Measurements from ENCODE around the gene ITGB2. TPM values are rescaled to one million over a fixed set of nuclear protein-coding genes. Genes with fewer than 3 reads are reported as not detected.
"Not testable (repeated sequence)": the region's sequence is repeated elsewhere in the genome, so short reads cannot be mapped to it uniquely, and the experiment has no call there.

Gene ITGB2
- total RNA-seq, 2 experiments from 2014 or later: 439 to 500 TPM

DNA sequence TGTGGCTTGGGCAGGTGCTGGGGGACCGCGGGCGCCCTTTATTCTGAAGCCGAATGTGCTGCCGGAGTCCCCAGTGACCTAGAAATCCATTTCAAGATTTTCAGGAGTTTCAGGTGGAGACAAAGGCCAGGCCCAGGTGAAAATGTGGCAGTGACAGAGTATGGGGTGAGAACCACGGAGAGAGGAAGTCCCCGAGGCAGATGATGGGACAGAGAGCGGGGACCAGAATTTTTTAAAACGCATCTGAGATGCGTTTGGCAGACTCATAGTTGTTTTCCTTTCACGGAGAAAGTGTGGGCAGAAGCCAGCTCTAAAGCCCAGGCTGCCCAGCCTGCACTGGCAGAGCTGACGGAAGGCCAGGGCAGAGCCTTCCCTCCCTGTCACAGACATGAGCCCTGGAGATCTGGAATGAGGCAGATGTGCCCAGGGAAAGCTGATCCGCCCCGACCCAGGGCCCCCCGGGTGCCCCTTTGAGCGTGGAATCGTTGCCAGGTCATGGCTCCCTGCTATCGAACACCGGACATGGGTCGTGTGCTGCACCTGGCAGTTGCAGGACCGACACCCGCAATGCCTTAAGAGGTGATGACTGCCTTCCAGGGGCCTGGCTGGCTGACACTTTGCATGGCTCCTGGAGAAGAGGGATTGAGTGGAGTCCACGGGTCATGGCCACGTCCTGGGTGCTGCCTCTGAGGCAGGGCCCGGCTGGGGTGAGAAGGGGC is 12.7 kb upstream of the ITGB2 start:
- DNase-seq: no peak
- ChIA-PET POLR2A (no interaction called here), CTCF (interaction anchor here (0.8 to 2.0 kb wide), 8 partner anchors 8 to 41 kb away, joined by 3 to 6 read pairs (median 4); no protein-coding TSS in a partner anchor)
- peaks cover 8% of the 10 kb centered on the region for H3K36me3 Mint-ChIP-seq (ENCODE audit: low read depth)
- no peaks in the 10 kb centered on the region for H3K27me3 Mint-ChIP-seq
- H3K9me3 Mint-ChIP-seq: no peaks in the 10 kb centered on the region
- H3K27ac Mint-ChIP-seq: no peak overlapping the region
- H3K4me1 Mint-ChIP-seq: peaks cover 36% of the 10 kb centered on the region
- peak overlapping the region; percentile 38 for H3K4me3 Mint-ChIP-seq

DNA sequence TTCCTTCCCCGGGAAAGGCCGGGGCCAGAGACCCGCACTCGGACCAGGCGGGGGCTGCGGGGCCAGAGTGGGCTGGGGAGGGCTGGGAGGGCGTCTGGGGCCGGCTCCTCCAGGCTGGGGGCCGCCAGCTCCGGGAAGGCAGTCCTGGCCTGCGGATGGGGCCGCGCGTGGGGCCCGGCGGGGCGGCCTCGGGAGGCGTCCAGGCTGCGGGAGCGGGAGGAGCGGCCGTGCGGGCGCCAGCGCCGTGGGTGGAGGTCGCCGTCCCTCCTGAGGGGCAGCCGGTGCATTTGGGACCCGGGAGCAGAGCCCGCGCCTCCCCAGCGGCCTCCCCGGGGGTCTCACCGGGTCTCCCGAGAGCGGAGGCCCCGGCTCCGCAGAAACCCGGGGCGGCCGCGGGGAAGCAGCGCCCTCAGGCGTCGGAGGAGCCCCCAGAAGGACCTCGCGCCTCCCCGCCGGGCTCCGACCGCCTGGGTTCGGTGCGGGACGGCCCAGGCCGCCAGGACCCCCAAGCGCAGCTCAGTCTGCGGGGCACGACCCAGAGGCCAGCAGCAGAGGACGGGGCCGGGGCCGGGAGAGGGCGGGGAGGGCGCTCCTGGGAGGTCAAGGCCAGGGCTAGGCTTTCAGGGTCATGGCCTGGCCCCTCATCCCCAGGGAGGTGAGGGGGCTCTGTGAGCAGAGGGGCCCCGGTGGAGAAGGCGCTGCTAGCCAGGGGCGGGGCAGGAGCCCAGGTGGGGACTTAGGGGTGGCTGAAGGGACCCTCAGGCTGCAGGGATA is 11.9 kb upstream of the ITGB2 start:
- DNase-seq: peak; percentile 69

DNA sequence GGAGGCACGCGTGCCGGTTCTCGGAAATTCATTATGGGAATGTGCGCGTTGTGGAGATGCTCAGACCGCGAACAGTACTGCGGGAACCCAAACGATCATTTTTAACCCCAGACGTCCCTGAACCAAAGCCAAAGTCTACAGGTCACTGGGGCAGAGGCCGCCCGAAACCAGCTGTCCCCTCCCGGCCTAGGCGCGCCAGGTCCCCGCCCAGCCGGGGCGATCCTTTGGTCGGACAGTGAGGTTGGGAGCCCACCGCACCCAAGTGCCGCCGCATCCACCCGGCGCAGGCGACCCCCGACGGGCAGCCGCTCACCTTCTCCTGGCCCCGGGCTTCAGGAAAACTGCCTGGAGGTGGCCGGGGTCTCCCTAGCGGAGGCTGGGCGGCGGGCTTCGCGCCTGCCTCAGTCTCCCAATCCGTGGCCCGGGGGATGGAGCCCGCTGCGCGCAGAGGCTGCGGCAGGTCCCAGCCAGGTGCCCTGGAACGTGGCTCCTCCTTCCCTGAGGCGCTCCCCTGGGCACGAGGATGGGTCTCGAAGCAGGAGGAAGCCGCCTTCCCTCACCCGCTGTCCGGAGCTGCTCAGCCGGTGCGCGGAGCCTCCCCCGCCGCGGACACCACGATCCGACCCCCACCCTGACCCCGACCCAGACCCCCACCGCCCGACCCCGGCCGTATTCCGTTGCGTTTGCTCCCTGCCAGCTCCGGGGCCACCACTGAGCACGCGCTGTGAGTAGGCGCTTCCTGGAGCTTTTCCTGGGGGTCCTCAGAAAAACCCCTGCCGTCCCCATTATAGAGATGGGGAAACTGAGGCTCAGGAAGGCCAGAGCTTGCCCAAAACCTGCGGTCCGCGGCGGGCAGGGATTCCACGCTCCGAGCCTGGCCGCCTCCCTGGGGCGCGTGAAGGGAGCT is 11.1 kb upstream of the ITGB2 start:
- POLR2A ChIA-PET: interaction anchor here (1.0 kb wide), 1 partner anchor 12 kb away, joined by 4 read pairs; the partner anchor contains the start of gene ITGB2
- no peak for DNase-seq
- peak overlapping the region; percentile 79 for H3K4me3 Mint-ChIP-seq
- H3K4me1 Mint-ChIP-seq: peaks cover 51% of the 10 kb centered on the region
- H3K27ac Mint-ChIP-seq: peak overlapping the region; percentile 87
- H3K36me3 Mint-ChIP-seq (ENCODE audit: low read depth): peaks cover 8% of the 10 kb centered on the region
- no peaks in the 10 kb centered on the region for H3K27me3 Mint-ChIP-seq
- CTCF ChIA-PET: interaction anchor here (0.7 to 1.4 kb wide), 12 partner anchors 9 to 361 kb away, joined by 3 to 5 read pairs (median 3); partner anchors contain the start of gene UBE2G2
- no peaks in the 10 kb centered on the region for H3K9me3 Mint-ChIP-seq

More for the DNA sequence above, 11.9 kb upstream of the ITGB2 start:
- peak overlapping the region; percentile 38 for H3K4me3 Mint-ChIP-seq
- no peaks in the 10 kb centered on the region for H3K9me3 Mint-ChIP-seq
- ChIA-PET CTCF (interaction anchor here (0.7 to 1.9 kb wide), 16 partner anchors 9 to 360 kb away, joined by 3 to 6 read pairs (median 4); partner anchors contain the start of gene UBE2G2), POLR2A (no interaction called here)
- H3K27ac Mint-ChIP-seq: no peak overlapping the region
- peaks cover 8% of the 10 kb centered on the region for H3K36me3 Mint-ChIP-seq (ENCODE audit: low read depth)
- H3K4me1 Mint-ChIP-seq: peaks cover 42% of the 10 kb centered on the region
- no peaks in the 10 kb centered on the region for H3K27me3 Mint-ChIP-seq

DNA sequence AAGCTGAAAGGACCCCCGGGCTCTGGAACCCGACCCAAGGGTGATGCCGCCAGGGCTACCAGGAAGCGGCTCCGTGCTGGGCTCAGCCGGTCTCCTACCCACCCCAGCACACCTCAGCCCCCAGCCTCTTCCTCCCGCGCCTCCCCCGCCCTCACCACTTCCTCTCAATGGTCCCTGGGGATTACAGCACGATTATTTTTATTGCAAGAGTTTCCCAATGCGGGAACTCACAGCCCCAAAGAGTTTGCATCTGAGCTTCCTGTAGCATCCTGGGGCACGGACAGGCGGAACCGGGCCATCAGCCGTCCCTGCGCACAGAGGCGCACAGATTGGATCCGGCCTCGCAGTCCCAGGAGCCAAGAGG is 10.4 kb upstream of the ITGB2 start:
- no peaks in the 10 kb centered on the region for H3K27me3 Mint-ChIP-seq
- peak overlapping the region; percentile 87 for H3K27ac Mint-ChIP-seq
- CTCF ChIA-PET: interaction anchor here (1.2 to 1.4 kb wide), 3 partner anchors 19 to 122 kb away, joined by 4 to 5 read pairs (median 4); no protein-coding TSS in a partner anchor
- peak overlapping the region; percentile 79 for H3K4me3 Mint-ChIP-seq
- peak; percentile 47 for DNase-seq
- H3K4me1 Mint-ChIP-seq: peaks cover 57% of the 10 kb centered on the region
- POLR2A ChIA-PET: interaction anchor here (1.0 kb wide), 1 partner anchor 11 kb away, joined by 4 read pairs; the partner anchor contains the start of gene ITGB2
- no peaks in the 10 kb centered on the region for H3K9me3 Mint-ChIP-seq
- H3K36me3 Mint-ChIP-seq (ENCODE audit: low read depth): peaks cover 8% of the 10 kb centered on the region

DNA sequence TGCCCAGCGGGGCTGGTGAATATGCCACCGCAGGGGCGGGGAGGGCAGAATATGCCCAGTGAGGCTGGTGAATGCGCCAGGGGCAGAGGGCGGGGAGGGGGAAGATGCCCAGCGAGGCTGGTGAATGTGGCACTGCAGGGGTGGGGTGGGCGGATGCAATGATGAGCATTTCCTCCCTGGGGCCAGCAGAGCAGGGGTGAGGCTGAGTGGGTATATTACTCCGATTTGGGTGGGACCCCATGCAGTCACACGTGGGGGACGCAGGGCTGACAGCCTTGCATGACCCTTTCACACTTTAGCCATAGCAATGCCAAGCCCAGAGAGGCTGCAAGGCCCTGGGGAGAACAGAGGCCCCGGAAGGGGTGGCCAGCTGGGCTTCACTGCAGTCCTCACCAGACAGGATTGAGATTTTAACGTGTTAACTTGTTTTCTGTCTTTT is 9.9 kb upstream of the ITGB2 start:
- POLR2A ChIA-PET: interaction anchor here (1.0 kb wide), 1 partner anchor 10 kb away, joined by 4 read pairs; the partner anchor contains the start of gene ITGB2
- Mint-ChIP-seq H3K4me3 (peak overlapping the region; percentile 79), H3K27ac (peak overlapping the region; percentile 87), H3K9me3 (no peaks in the 10 kb centered on the region), H3K27me3 (no peaks in the 10 kb centered on the region), H3K36me3 (ENCODE audit: low read depth) (peaks cover 8% of the 10 kb centered on the region), H3K4me1 (peaks cover 60% of the 10 kb centered on the region)
- DNase-seq: peak; percentile 65
- CTCF ChIA-PET: interaction anchor here (0.7 to 1.3 kb wide), 2 partner anchors 14 to 19 kb away, joined by 3 to 4 read pairs; no protein-coding TSS in a partner anchor

DNA sequence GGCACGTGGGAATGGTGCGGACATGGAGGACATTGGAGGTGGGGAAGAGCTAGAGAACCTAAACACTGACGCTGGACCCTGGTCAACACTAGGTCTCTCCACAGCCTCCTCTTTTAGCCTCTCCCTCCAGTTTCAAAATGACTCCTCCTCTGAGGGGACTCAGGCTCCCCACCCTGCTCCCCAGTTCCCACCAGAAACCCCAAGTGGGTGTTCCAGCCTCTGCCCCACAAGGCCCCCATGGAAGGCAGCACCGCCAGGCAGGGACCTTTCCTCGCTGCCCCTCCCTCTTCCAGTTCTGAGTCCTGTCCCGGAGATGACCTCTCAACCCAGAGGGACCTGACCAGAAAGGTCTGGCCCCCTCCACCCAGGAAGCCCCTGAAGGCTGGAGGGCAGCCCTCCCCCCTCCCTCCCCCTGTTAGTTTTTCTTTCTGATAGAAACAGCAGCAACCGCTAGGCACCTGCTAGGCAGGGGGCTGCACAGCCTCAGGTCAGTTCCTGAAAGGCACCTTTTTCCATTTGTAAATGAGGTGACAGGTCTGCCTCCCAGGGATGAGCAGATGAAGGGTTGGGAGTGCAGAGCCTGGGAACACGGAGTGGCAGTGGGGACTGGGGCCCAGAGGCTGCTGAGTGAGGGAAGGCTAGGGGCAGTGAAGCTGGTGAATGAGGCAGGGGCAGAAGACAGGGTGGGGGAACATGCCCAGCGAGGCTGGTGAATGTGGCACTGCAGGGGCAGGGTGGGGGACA is 9.3 kb upstream of the ITGB2 start:
- no peaks in the 10 kb centered on the region for H3K27me3 Mint-ChIP-seq
- ChIA-PET POLR2A (no interaction called here), CTCF (interaction anchor here (0.6 to 1.4 kb wide), 7 partner anchors 12 to 427 kb away, joined by 3 to 4 read pairs (median 3); no protein-coding TSS in a partner anchor)
- peaks cover 65% of the 10 kb centered on the region for H3K4me1 Mint-ChIP-seq
- H3K27ac Mint-ChIP-seq: peak overlapping the region; percentile 87
- H3K36me3 Mint-ChIP-seq (ENCODE audit: low read depth): peaks cover 8% of the 10 kb centered on the region
- H3K4me3 Mint-ChIP-seq: peak overlapping the region; percentile 79
- no peak for DNase-seq
- H3K9me3 Mint-ChIP-seq: no peaks in the 10 kb centered on the region

DNA sequence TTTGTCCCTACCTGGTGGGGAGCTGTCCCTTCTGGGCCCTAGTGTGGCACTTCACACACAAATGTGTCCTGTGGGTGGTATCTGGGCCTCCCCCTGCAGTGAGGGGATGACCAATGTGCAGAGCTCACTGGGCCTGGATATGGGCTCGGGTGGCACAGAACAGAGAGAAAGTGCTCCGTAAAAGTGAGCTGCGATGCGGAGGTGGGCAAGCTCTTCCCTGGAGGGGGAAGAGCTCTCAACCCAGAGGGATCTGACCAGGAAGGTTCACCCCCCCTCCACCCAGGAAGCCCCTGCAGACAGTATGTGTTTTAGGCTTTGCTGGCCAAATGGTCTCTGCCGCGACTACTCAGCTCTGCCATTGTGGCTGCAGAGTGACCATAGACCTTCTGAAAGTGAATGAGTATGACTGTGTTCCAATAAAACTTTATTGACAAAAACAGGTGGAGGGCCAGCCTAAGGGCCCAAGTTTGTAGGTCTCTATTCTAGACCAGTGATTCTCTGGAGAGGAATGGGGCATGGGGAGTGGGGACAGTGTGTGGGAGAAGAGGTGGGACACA is 8.6 kb upstream of the ITGB2 start:
- no peak for DNase-seq
- peak overlapping the region; percentile 81 for H3K27ac Mint-ChIP-seq
- CTCF ChIA-PET: interaction anchor here (0.6 to 1.8 kb wide), 8 partner anchors 10 to 426 kb away, joined by 3 to 4 read pairs (median 3); partner anchors contain the start of gene SLX9

DNA sequence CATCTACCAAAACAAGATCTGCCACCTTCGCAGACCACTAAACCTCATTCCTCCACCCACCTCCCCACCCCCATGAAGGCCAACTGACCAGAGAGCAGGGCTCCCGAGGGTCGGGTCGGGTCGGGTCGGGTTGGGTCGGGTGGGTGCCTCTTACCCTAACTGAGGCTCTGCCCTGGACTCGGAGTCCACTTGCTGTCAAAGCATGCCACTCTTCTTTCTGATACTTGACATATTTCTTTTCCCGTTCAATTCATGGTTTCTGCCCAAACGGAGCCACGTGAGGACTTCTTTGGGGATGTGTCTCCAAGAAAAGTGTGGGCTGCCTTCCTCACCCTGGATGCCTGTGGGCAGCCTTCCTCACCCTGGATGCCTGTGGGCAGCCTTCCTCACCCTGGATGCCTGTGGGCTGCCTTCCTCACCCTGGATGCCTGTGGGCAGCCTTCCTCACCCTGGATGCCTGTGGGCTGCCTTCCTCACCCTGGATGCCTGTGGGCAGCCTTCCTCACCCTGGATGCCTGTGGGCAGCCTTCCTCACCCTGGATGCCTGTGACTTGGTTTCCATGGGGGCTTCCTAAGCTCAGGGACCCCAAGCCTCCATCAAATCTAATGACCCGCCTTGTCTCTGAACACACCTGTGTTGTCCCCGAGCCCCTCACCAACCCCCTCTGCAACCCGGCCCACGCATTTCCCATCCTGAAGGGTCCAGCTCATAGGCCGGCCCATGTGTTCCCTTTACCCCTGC is 8.0 kb upstream of the ITGB2 start:
- Mint-ChIP-seq H3K4me1 (peaks cover 78% of the 10 kb centered on the region), H3K36me3 (ENCODE audit: low read depth) (peaks cover 11% of the 10 kb centered on the region), H3K4me3 (peak overlapping the region; percentile 88), H3K27ac (peak overlapping the region; percentile 97)
- CTCF ChIA-PET: interaction anchor here (0.6 to 1.8 kb wide), 7 partner anchors 10 to 418 kb away, joined by 3 to 4 read pairs (median 4); partner anchors contain the start of gene SLX9
- H3K27me3 Mint-ChIP-seq, H3K9me3 Mint-ChIP-seq, POLR2A ChIA-PET, DNase-seq: not testable (repeated sequence)

More for the DNA sequence above, 8.6 kb upstream of the ITGB2 start:
- Mint-ChIP-seq H3K9me3 (no peaks in the 10 kb centered on the region), H3K4me1 (peaks cover 72% of the 10 kb centered on the region), H3K36me3 (ENCODE audit: low read depth) (peaks cover 8% of the 10 kb centered on the region), H3K4me3 (peak overlapping the region; percentile 66), H3K27me3 (no peaks in the 10 kb centered on the region)
- POLR2A ChIA-PET: no interaction called here

DNA sequence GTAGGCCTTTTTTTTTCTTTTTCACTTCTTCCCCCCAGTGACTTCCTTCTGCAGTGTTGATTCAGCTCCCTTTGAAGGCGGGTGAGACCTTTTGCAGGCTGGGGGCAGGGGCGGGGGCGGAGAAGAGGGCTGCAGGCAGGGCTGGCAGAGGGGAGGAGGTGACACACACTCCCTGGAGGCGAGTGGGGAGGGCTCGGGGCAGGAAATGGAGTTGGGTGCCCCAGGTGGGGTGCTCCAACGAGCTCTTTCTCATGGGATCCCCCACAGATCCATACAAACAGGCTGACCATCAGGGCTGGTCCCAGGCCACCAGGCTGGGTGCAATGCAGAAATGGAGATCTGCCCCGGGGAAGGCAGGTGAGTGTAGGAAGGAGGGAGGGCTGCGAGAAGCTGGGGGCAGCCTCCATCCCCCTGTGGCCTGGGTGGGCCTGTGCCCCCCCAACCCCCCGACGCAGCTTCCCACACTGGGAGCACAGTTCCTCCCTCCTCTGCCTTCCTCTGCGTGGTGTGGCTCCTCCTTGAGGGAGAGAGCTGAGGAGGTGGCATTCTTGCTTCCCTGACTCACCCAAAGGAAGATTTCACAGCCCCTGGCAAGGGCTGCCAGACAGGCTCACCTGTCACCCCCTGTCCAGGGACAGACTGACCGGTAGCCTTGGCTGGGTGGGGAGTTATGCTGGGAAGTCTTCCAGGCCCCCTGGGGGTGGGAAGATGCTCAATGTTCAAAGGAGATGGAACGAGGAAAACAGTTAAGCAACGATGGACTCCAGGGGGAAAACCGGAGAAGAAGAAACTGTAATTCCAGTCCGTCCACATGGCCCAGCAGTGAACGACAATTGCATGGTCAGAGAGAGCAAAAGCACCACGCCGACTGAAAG is 7.1 kb upstream of the ITGB2 start:
- CTCF ChIA-PET: interaction anchor here (0.6 to 1.8 kb wide), 7 partner anchors 8 to 930 kb away, joined by 3 to 4 read pairs (median 3); partner anchors contain the start of gene SLX9
- POLR2A ChIA-PET: no interaction called here
- Mint-ChIP-seq H3K4me1 (peaks cover 81% of the 10 kb centered on the region), H3K27ac (peak overlapping the region; percentile 97), H3K4me3 (peak overlapping the region; percentile 88), H3K9me3 (peaks cover 5% of the 10 kb centered on the region), H3K27me3 (no peaks in the 10 kb centered on the region), H3K36me3 (ENCODE audit: low read depth) (peaks cover 14% of the 10 kb centered on the region)
- DNase-seq: peak; percentile 91

DNA sequence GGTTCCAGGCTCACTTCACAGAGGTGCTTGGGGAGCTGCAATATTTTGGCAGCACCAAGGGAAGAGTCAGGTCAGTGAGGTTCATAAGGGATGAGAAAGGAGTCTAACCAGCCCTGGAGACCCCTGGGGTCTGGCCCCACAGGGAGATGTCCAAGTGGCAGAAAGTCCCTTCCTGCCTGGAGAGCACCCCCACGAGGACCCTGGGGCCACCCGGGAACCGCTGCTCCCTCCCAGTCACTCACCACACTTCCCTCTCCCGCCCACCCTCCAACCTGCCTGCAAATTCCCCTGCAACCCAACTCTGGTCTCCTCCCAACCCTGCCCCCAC is 6.5 kb upstream of the ITGB2 start:
- H3K36me3 Mint-ChIP-seq (ENCODE audit: low read depth): peaks cover 15% of the 10 kb centered on the region
- H3K9me3 Mint-ChIP-seq: peaks cover 5% of the 10 kb centered on the region
- H3K4me1 Mint-ChIP-seq: peaks cover 86% of the 10 kb centered on the region
- CTCF ChIA-PET: interaction anchor here (0.6 to 1.8 kb wide), 7 partner anchors 8 to 929 kb away, joined by 3 to 6 read pairs (median 3); no protein-coding TSS in a partner anchor
- no peaks in the 10 kb centered on the region for H3K27me3 Mint-ChIP-seq
- POLR2A ChIA-PET: no interaction called here
- peak overlapping the region; percentile 88 for H3K4me3 Mint-ChIP-seq
- no peak for DNase-seq
- peak overlapping the region; percentile 97 for H3K27ac Mint-ChIP-seq
